GM19455 (cell line): ENCODE data around the gene SERPINB12.

Experiments
- ATAC-seq: cut with Tn5 transposase; IDR thresholded peaks from one replicate; pipeline ENCODE4 v1.9.1; 2021; ENCODE audit not compliant: unreplicated experiment

Gene SERPINB12

GRCh38 chr18:63542069-63542468, at the start of gene SERPINB12:
Gene SERPINB12, plus strand, starts transcription at chr18:63542369. Its CDS starts 13,791 bp downstream, at chr18:63556160.
- ATAC-seq, result no peak

- no peak for ATAC-seq
Observed at GRCh38 chr18:63492851-63493250, 49.3 kb upstream of the SERPINB12 start.

GRCh38 chr18:63495675-63496074, 46.5 kb upstream of the SERPINB12 start:
- ATAC-seq, result no peak

GRCh38 chr18:63505566-63506335, 36.4 kb upstream of the SERPINB12 start:
- ATAC-seq, result no peak

- no peak for ATAC-seq
Observed at GRCh38 chr18:63506336-63506646, 35.9 kb upstream of the SERPINB12 start.

- ATAC-seq, result no peak
Observed at GRCh38 chr18:63508596-63508995, 33.6 kb upstream of the SERPINB12 start.

GRCh38 chr18:63511285-63511684, 30.9 kb upstream of the SERPINB12 start:
- ATAC-seq, result no peak

GRCh38 chr18:63514326-63514725, 27.8 kb upstream of the SERPINB12 start:
- ATAC-seq, result no peak

GRCh38 chr18:63514888-63515678, 27.1 kb upstream of the SERPINB12 start:
- no peak for ATAC-seq

GRCh38 chr18:63515801-63516200, 26.4 kb upstream of the SERPINB12 start:
- ATAC-seq, result no peak

GRCh38 chr18:63518178-63519012, 23.8 kb upstream of the SERPINB12 start:
- ATAC-seq, result peak; percentile 93

GRCh38 chr18:63520053-63520685, 22.0 kb upstream of the SERPINB12 start:
- ATAC-seq, result no peak

GRCh38 chr18:63523660-63524059, 18.5 kb upstream of the SERPINB12 start:
- ATAC-seq, result no peak

GRCh38 chr18:63527251-63527650, 14.9 kb upstream of the SERPINB12 start:
- ATAC-seq, result no peak

GRCh38 chr18:63528863-63529492, 13.2 kb upstream of the SERPINB12 start:
- ATAC-seq, result no peak

GRCh38 chr18:63532471-63532870, 9.7 kb upstream of the SERPINB12 start:
- ATAC-seq, result no peak

GRCh38 chr18:63534615-63535014, 7.6 kb upstream of the SERPINB12 start:
- no peak for ATAC-seq

GRCh38 chr18:63539904-63540510, 2.2 kb upstream of the SERPINB12 start:
- no peak for ATAC-seq

GRCh38 chr18:63544017-63544416, 1.8 kb downstream of the SERPINB12 start:
- ATAC-seq, result no peak

- ATAC-seq, result no peak
Observed at GRCh38 chr18:63545000-63545399, 2.8 kb downstream of the SERPINB12 start.
